ENCODE results near the gene EFL1. TPM values are rescaled to one million over a fixed set of nuclear protein-coding genes. Genes with fewer than 3 reads are reported as not detected.

Gene EFL1
- total and polyA plus RNA-seq, 2 donors (not counting 3 experiments of a cell fraction or from before 2014, with no cell fraction given), result 6.6 to 21.9 TPM

DNA sequence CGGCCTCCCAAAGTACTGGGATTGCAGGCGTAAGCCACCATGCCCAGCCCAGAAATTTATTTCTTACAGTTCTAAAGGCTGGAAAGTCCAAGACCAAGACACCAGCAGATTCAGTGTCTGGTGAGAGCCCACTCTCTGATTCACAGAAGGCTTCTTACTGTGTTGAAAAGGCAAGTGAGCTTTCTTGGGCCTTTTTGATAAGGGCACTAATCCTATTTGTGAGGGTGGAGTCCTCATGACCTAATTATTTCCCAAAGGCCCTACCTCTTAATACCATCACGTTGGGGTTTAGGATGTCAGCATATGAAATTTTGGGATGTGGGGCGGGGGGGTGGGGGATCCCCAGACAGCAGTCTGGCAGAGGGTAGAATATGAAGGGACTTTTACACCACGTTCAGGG, 169.2 kb downstream of the EFL1 start:
- Histone ChIP-seq H3K4me1 (ENCODE audit: control insufficient read depth, extremely low read depth, insufficient read depth, low read length) (peaks cover 9% of the 10 kb centered on the region), H3K9ac (replicated peaks; ENCODE audit: extremely low read depth, insufficient read depth, low read length) (no peak overlapping the region), H3K79me2 (ENCODE audit: control insufficient read depth, insufficient read depth, low read length) (no peaks in the 10 kb centered on the region), H3K27ac (ENCODE audit: insufficient read depth, low read depth, low read length) (peak overlapping the region; percentile 47), H3K9me1 (replicated peaks; ENCODE audit: control insufficient read depth, extremely low read depth, insufficient read depth, low read length) (no peaks in the 10 kb centered on the region), H3K27me3 (ENCODE audit: control insufficient read depth in 2 of 2, insufficient read depth in 2 of 2, low read length in 2 of 2) (no peaks in the 10 kb centered on the region), H3K4me3 (replicated peaks in 1 of 3; ENCODE audit: insufficient read depth in 1 of 3, low read depth in 1 of 3, low read length in 3 of 3) (no peak overlapping the region), H3K9me3 (replicated peaks; ENCODE audit: control insufficient read depth, insufficient read depth, low read length) (no peaks in the 10 kb centered on the region), H4K20me1 (replicated peaks; ENCODE audit: control insufficient read depth, extremely low read depth, insufficient read depth, low read length) (no peaks in the 10 kb centered on the region), H3K36me3 (ENCODE audit: control insufficient read depth in 2 of 2, extremely low read depth in 1 of 2, insufficient read depth in 2 of 2, low read length in 2 of 2) (no peaks in the 10 kb centered on the region), H3K4me2 (ENCODE audit: insufficient read depth, low read length) (no peak overlapping the region), H2AFZ (ENCODE audit: low read depth, low read length) (peak overlapping the region; percentile 75)
- BruUV-seq (replicated peaks), result no TSS peak
- POLR2A ChIA-PET, result interaction anchor here (0.9 kb wide), 1 partner anchor 68 kb away, joined by 7 read pairs; no protein-coding TSS in a partner anchor
- DNase-seq (ENCODE audit: low read depth, low spot score), result no peak
- dilution Hi-C loops (cut with MboI; ENCODE audit: extremely low pct_ligation_motif_present, low sequenced_read_pairs), result no loop called here
- TF ChIP-seq POLR2AphosphoS5 (IDR thresholded peaks at IDR 0.05; ENCODE audit: insufficient read depth, low read depth, low read length), result no peak
- TF ChIP-seq EZH2 (IDR thresholded peaks at IDR 0.05; ENCODE audit: borderline replicate concordance, low read depth, low read length, severe bottlenecking), result no peak
- no peak for TF ChIP-seq JUN (IDR thresholded peaks at IDR 0.05; ENCODE audit: borderline replicate concordance, insufficient read depth, insufficient read length, low read depth)
- TF ChIP-seq MYC (IDR thresholded peaks at IDR 0.05; ENCODE audit: low read depth, low read length), result no peak
- no peak for TF ChIP-seq POLR2A (IDR thresholded peaks at IDR 0.05; ENCODE audit: low read depth, low read length)
- TF ChIP-seq MAX (IDR thresholded peaks at IDR 0.05; ENCODE audit: insufficient read depth, insufficient read length), result no peak
- no peak for TF ChIP-seq CTCF (IDR thresholded peaks at IDR 0.05; ENCODE audit: extremely low read depth in 1 of 2, insufficient read depth in 1 of 2, low read depth in 1 of 2, low read length in 2 of 2)
- TF ChIP-seq GATA2 (IDR thresholded peaks at IDR 0.05; ENCODE audit: insufficient read depth, insufficient read length, low read depth, low read length), result no peak
- no peak for TF ChIP-seq FOS (IDR thresholded peaks at IDR 0.05; ENCODE audit: borderline replicate concordance, insufficient read depth, low read length)
- CTCF ChIA-PET, result interaction anchor here (0.7 to 1.5 kb wide), 5 partner anchors 14 to 684 kb away, joined by 3 to 7 read pairs (median 4); no protein-coding TSS in a partner anchor
- intact Hi-C loops (cut with micrococcal nuclease), result no loop called here
- peak; percentile 28 for FAIRE-seq

Measured in endothelial cell of umbilical vein (primary cell).